Mucosa of stomach (tissue), 1 donor: ENCODE data around the gene ACTR8.
"Not testable (repeated sequence)": the region's sequence is repeated elsewhere in the genome, so short reads cannot be mapped to it uniquely, and the experiment has no call there.

Source experiments
- H3K27me3 ChIP-seq: one replicate; pipeline ENCODE4 v1.7.0; 2013; ENCODE audit warnings: mild to moderate bottlenecking, low read length; ENCODE audit not compliant: control insufficient read depth, insufficient read depth
- H3K36me3 ChIP-seq: one replicate; pipeline ENCODE4 v1.7.0; 2013; ENCODE audit warnings: low read length; ENCODE audit not compliant: control insufficient read depth, insufficient read depth
- H3K4me1 ChIP-seq: one replicate; pipeline ENCODE4 v1.7.0; 2013; ENCODE audit warnings: mild to moderate bottlenecking, low read length; ENCODE audit not compliant: control insufficient read depth, insufficient read depth
- H3K4me3 ChIP-seq: one replicate; pipeline ENCODE4 v1.7.0; 2013; ENCODE audit warnings: low read length
- H3K9ac ChIP-seq: one replicate; pipeline ENCODE4 v1.7.0; 2013; ENCODE audit warnings: mild to moderate bottlenecking, low read length, moderate library complexity
- H3K9me3 ChIP-seq: one replicate; pipeline ENCODE4 v1.7.0; 2013; ENCODE audit warnings: mild to moderate bottlenecking, low read length, moderate library complexity; ENCODE audit not compliant: control insufficient read depth
- donor health status: Pancreatic carcinoma.

Gene ACTR8

GRCh38 chr3:53881691-53882593 is at the start of gene ACTR8:
ACTR8 (minus strand) TSS chr3:53882152; CDS start chr3:53882101, 51 bp downstream.
- Histone ChIP-seq H3K9ac (peak within 1 kb of the TSS; percentile 79), H3K9me3 (no peaks in the 10 kb centered on the region), H3K36me3 (peaks cover 6% of the 10 kb centered on the region), H3K4me1 (peaks cover 10% of the 10 kb centered on the region), H3K27me3 (no peaks in the 10 kb centered on the region), H3K4me3 (peak within 1 kb of the TSS; percentile 70)

GRCh38 chr3:53927208-53927872 is 45.4 kb upstream of the ACTR8 start:
- H3K36me3 ChIP-seq, H3K9ac ChIP-seq, H3K4me3 ChIP-seq, H3K27me3 ChIP-seq, H3K9me3 ChIP-seq, H3K4me1 ChIP-seq: not testable (repeated sequence)

DNA sequence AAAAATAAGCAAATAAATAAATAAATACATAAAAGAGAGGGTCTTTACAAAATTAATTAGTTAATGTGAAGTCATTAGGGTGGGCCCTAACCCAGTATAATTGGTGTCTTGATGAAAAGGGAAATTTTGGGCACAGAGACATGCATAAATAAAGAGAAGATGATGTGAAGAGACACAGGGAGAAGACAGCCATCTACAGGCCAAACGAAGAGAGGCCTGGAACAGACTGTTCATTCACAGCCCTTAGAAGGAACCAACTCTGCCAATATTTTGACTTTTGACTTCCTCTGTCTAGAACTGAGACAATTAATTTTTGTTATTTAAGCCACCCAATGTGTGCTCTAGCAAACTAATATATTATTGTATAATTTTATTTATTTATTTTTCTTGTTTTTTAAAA is 39.3 kb upstream of the ACTR8 start:
- Histone ChIP-seq H3K9me3 (no peaks in the 10 kb centered on the region), H3K36me3 (no peaks in the 10 kb centered on the region), H3K4me1 (no peaks in the 10 kb centered on the region), H3K27me3 (no peaks in the 10 kb centered on the region), H3K9ac (no peak overlapping the region), H3K4me3 (no peak overlapping the region)

DNA sequence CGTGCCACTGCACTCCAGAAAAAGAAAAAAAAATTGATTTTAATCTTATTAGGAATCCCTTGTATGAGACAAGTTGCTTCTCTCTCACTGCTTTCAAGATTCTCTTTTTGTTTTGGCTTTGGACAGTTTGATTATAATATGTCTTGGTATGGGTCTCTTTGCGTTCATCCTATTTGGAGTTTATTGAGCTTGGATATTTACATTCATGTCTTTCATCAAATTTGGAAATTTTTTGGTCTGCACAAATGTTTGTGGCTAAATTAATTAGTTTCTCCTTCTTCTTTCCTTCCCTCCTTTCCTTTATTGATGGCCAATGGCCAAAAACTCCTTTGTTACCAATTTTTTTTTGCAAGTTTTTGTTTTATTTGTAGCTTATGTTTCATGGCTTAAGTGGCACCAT is 37.8 kb upstream of the ACTR8 start:
- Histone ChIP-seq H3K36me3 (no peaks in the 10 kb centered on the region), H3K4me1 (no peaks in the 10 kb centered on the region), H3K9me3 (no peaks in the 10 kb centered on the region), H3K4me3 (no peak overlapping the region), H3K27me3 (no peaks in the 10 kb centered on the region), H3K9ac (no peak overlapping the region)

GRCh38 chr3:53913401-53913800 is 31.4 kb upstream of the ACTR8 start:
- H3K36me3 ChIP-seq: no peaks in the 10 kb centered on the region
- no peaks in the 10 kb centered on the region for H3K9me3 ChIP-seq
- no peaks in the 10 kb centered on the region for H3K4me1 ChIP-seq
- H3K27me3 ChIP-seq: no peaks in the 10 kb centered on the region
- no peak overlapping the region for H3K4me3 ChIP-seq
- H3K9ac ChIP-seq: no peak overlapping the region

DNA sequence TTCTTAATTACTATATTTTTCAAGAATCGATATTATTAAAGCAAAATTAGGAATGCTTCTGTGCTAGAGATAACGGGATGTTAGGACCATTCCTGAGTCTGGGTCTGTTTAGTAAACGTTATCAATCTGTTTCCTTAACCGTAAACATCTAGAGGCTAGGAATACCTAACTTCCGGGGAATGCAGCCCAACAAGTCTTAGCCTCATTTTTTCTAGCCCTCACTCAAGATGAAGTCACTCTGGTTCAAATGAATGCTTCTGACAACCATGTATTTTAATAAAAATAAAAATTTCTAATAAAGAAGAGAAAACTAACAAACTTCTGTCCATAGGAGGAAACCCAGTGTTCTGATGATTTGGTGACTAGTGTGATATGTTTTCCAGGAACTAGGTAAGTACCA is 20.8 kb upstream of the ACTR8 start:
- no peaks in the 10 kb centered on the region for H3K36me3 ChIP-seq
- no peaks in the 10 kb centered on the region for H3K27me3 ChIP-seq
- H3K4me1 ChIP-seq: no peaks in the 10 kb centered on the region
- no peaks in the 10 kb centered on the region for H3K9me3 ChIP-seq
- H3K4me3 ChIP-seq: no peak overlapping the region
- no peak overlapping the region for H3K9ac ChIP-seq

DNA sequence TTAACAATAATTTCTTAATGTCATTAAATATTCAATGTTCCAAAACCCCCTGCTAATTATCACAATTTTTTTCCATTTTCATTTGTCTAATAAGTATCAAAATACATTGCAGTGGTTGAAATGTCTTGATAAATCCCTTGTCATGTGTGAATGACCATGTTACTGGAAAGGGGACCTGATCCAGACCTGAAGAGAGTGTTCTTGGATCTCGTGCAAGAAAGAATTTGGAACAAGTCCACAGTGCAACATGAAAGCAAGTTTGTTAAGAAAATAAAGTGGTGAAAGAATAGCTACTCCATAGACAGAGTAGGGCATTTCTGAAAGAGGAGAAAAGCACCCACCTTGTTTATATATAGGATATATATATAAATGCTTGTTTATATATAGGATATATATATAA is 20.1 kb upstream of the ACTR8 start:
- Histone ChIP-seq H3K36me3 (no peaks in the 10 kb centered on the region), H3K9me3 (no peaks in the 10 kb centered on the region), H3K27me3 (no peaks in the 10 kb centered on the region), H3K4me3 (no peak overlapping the region), H3K4me1 (no peaks in the 10 kb centered on the region), H3K9ac (no peak overlapping the region)

GRCh38 chr3:53900666-53901331 is 18.8 kb upstream of the ACTR8 start:
- no peak overlapping the region for H3K9ac ChIP-seq
- no peaks in the 10 kb centered on the region for H3K9me3 ChIP-seq
- no peaks in the 10 kb centered on the region for H3K4me1 ChIP-seq
- no peak overlapping the region for H3K4me3 ChIP-seq
- H3K36me3 ChIP-seq: no peaks in the 10 kb centered on the region
- H3K27me3 ChIP-seq: no peaks in the 10 kb centered on the region

DNA sequence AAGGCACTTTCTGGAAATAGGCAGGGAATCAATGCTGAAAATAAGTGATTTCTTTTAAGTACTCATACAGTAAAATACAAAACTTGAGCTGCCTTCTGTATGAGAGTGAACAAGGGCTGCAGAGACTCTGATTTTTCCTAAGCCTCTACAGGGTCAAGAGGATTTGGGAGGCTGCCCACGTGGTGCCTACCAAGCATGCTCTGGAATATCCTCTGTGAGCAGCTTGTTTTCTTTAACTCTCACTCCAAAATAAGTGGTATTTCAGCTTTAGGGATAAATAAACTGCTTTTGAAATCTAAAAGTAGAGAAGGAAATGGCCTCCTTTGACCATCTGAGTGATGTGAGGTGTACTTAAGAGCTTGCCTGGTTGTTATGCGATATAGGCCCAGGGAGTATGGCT is 17.8 kb upstream of the ACTR8 start:
- H3K4me3 ChIP-seq: no peak overlapping the region
- H3K9ac ChIP-seq: no peak overlapping the region
- H3K4me1 ChIP-seq: no peaks in the 10 kb centered on the region
- no peaks in the 10 kb centered on the region for H3K9me3 ChIP-seq
- H3K27me3 ChIP-seq: no peaks in the 10 kb centered on the region
- H3K36me3 ChIP-seq: no peaks in the 10 kb centered on the region

DNA sequence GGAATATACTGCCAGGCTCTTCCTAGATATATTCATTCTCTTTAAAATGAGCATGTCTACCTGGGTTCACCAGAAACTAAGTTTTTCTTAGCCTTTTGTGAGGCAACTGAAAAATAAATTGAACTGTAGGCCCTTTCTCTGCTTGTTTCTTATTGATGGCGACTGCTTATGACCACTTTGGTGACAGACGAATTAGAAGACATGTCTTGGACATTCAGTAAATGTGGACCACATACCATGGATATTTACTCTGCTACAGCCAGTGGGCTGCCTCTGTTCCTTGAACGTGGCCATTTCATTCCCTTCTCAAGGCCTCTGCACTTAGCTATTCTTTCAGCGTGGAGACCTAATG is 10.3 kb upstream of the ACTR8 start:
- Histone ChIP-seq H3K4me3 (peak overlapping the region; percentile 48), H3K9ac (peak overlapping the region; percentile 70), H3K27me3 (no peaks in the 10 kb centered on the region), H3K9me3 (no peaks in the 10 kb centered on the region), H3K36me3 (peaks cover 3% of the 10 kb centered on the region), H3K4me1 (peaks cover 14% of the 10 kb centered on the region)

DNA sequence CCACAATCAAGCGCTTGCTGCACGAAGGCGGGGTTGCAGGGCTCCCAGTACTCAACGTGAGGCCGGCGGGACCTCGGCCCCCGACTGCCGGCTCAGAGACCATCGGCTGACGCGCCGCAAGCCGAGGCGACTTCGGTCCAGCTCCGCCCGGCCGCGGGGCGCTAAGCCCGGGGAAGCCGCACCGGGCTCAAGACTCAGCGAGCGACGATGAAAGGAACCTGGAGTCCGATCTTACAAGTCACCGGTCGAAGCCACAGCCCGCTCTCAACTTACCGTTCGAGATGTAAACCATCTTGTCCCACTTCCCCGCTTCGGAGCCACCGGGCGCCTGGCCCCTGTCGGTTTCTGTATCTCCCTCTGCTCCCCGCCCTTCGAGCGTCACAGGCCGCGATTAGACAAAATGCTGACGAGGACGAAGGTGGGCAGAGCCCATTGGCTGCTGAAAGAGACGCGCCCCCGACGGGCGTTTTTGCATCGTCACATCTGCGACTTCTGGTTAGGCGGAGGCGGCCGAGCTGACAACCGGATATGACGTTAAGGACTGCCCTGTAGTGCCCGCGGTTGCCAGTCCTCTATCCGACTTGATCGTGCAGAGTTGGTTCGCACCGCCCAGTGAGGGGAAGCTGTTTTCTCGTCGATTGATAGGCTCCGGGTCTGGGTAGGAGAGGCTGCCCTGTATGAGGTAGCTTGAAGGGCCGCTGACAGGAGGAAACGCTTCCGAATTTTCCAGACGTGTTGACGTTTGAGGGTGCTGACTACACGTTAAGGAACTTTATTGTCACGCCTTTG is 9.7 kb upstream of the ACTR8 start, which contains the start of gene SELENOK:
Gene SELENOK, minus strand, starts transcription at position 363 of the 789 bp plus-strand sequence.
- Histone ChIP-seq H3K36me3 (peaks cover 4% of the 10 kb centered on the region), H3K4me3 (peak within 1 kb of the TSS; percentile 75), H3K9ac (peak within 1 kb of the TSS; percentile 94), H3K4me1 (peaks cover 14% of the 10 kb centered on the region), H3K9me3 (no peaks in the 10 kb centered on the region), H3K27me3 (no peaks in the 10 kb centered on the region)
